CD4-positive, CD25-positive, alpha-beta regulatory T cell (primary cell): Measurements from ENCODE around the gene UST. TPM values are rescaled to one million over a fixed set of nuclear protein-coding genes. Genes with fewer than 3 reads are reported as not detected.
"Not testable (repeated sequence)": the region's sequence is repeated elsewhere in the genome, so short reads cannot be mapped to it uniquely, and the experiment has no call there.

Experiments used
- ATAC-seq, 2 donors: fragments of 150-1000 bp; cut with Tn5 transposase; one replicate each; pipeline ENCODE4 v1.10.0; 2021; ENCODE audit warnings: low read depth in 2 of 2, moderate number of reproducible peaks in 2 of 2, moderate library complexity in 1 of 2
- DNase-seq, 3 donors: peaks; one replicate each; pipeline versions ENCODE4 v3.0.0 to v3.0.0-alpha.2; 2012 to 2022; ENCODE audit warnings: mixed read lengths in 1 of 3
- H3K27ac ChIP-seq: one replicate; pipeline ENCODE4 v1.7.0; 2013; ENCODE audit warnings: mild to moderate bottlenecking, low read length; ENCODE audit not compliant: insufficient read depth, poor library complexity, severe bottlenecking
- H3K27me3 ChIP-seq: one replicate; pipeline ENCODE4 v1.7.0; 2013; ENCODE audit warnings: low read length; ENCODE audit not compliant: control insufficient read depth, insufficient read depth
- H3K36me3 ChIP-seq: one replicate; pipeline ENCODE4 v1.7.0; 2013; ENCODE audit warnings: mild to moderate bottlenecking, low read length, moderate library complexity; ENCODE audit not compliant: control insufficient read depth, insufficient read depth
- H3K4me1 ChIP-seq: 2 replicates; pipeline ENCODE4 v1.7.0; 2013; ENCODE audit warnings: mild to moderate bottlenecking, low read length; ENCODE audit not compliant: insufficient read depth, control insufficient read depth, poor library complexity, severe bottlenecking
- H3K4me3 ChIP-seq: one replicate; pipeline ENCODE4 v1.7.0; 2013; ENCODE audit warnings: low read depth, mild to moderate bottlenecking, low read length, moderate library complexity
- H3K9me3 ChIP-seq, 2 experiments: 1 replicate in 1 of 2; 2 replicates in 1 of 2; pipeline ENCODE4 v1.7.0; 2013; ENCODE audit warnings: low read length in 2 of 2, mild to moderate bottlenecking in 1 of 2, moderate library complexity in 1 of 2; ENCODE audit not compliant: control insufficient read depth in 2 of 2
- H3K27ac Mint-ChIP-seq, 3 donors: one replicate each; pipeline ENCODE4 v1.8.0; 2020 to 2022; ENCODE audit warnings: mild to moderate bottlenecking in 3 of 3, mixed read lengths in 3 of 3, moderate library complexity in 2 of 3
- H3K27me3 Mint-ChIP-seq: one replicate; pipeline ENCODE4 v1.8.0; 2022; ENCODE audit warnings: mild to moderate bottlenecking, mixed read lengths
- H3K36me3 Mint-ChIP-seq: one replicate; pipeline ENCODE4 v1.8.0; 2020; ENCODE audit warnings: mixed read lengths
- H3K4me1 Mint-ChIP-seq, 4 donors: one replicate each; pipeline ENCODE4 v1.8.0; 2020 to 2022; ENCODE audit warnings: mixed read lengths in 4 of 4, mild to moderate bottlenecking in 1 of 4
- H3K4me3 Mint-ChIP-seq, 4 donors: one replicate each; pipeline ENCODE4 v1.8.0; 2020 to 2022; ENCODE audit warnings: mild to moderate bottlenecking in 4 of 4, mixed read lengths in 4 of 4, moderate library complexity in 3 of 4
- H3K9me3 Mint-ChIP-seq, 7 donors: one replicate each; pipeline ENCODE4 v1.8.0; 2020 to 2022; ENCODE audit warnings: mixed read lengths in 7 of 7, mild to moderate bottlenecking in 3 of 7, moderate library complexity in 2 of 7
- polyA plus RNA-seq, 4 donors: library from polyadenylated mRNA; unstranded; fragments of 300-500 nt; fragmentation: Illumina TruSeq; gene quantifications; one replicate each; pipeline ENCODE4 v1.2.3, GENCODE V29; 2021
- total RNA-seq: library from RNA; stranded (reverse); gene quantifications from one replicate; pipeline ENCODE4 v1.2.3, GENCODE V29; 2022

The UST gene
- total and polyA plus RNA-seq, 5 donors from 2014 or later = 1.1 to 2.9 (median 2.5) TPM

DNA sequence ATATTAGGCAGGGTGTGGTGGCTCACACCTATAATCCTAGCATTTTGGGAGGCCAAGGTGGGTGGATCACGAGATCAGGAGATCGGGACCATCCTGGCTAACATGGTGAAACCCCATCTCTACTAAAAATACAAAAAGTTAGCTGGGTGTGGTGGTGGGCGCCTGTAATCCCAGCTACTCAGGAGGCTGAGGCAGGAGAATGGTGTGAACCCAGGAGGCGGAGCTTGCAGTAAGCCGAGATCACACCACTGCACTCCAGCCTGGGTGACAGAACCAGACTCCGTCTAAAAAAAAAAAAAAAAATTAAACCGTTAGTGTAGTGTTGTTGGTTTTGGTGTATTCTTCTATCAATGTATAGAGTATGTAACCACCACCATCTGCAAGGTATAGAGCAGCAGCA, 133.9 kb downstream of the UST start:
- H3K36me3 ChIP-seq, H3K4me3 Mint-ChIP-seq, H3K27ac Mint-ChIP-seq, H3K4me1 ChIP-seq, H3K4me3 ChIP-seq, ATAC-seq, H3K27me3 Mint-ChIP-seq, H3K9me3 Mint-ChIP-seq, DNase-seq, H3K4me1 Mint-ChIP-seq, H3K27me3 ChIP-seq, H3K27ac ChIP-seq, H3K36me3 Mint-ChIP-seq, H3K9me3 ChIP-seq: not testable (repeated sequence)

DNA sequence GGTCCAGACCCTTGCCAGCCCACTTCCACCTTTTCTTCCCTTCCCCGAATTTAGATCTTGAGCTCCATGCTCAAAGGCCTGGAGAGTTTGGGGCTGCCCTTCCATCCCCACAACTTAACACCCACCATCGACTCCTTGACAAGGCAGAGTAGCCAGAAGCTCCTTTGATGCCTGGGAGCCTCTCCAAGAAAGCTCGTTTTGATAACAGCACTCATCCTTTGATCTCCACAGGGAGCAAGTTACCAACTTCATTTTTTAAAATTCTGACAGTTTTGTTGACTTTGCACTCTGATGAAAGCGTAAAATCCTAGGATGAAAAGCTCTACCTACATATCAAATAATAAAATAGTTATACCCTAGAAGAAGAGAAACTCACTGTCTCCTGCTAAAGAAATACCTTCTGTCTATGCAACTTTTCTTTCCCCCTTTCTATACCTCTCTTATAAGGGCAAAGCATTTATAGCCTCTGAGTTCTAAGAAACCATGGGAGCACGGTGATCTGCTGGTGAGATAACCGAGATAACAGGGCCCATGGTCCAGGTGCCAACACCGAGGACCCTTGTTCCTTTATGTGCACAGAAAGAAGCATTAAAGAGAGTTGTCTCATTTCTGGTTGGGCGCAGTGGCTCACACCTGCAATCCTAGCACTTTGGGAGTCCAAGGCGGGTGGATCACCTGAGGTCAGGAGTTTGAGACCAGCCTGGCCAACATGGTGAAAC, 134.9 kb downstream of the UST start:
- Mint-ChIP-seq H3K9me3 (no peaks in the 10 kb centered on the region), H3K4me1 (no peaks in the 10 kb centered on the region), H3K27ac (no peak overlapping the region), H3K27me3 (no peaks in the 10 kb centered on the region), H3K36me3 (no peaks in the 10 kb centered on the region), H3K4me3 (no peak overlapping the region)
- Histone ChIP-seq H3K4me1 (no peaks in the 10 kb centered on the region), H3K27ac (no peak overlapping the region), H3K36me3 (no peaks in the 10 kb centered on the region), H3K9me3 (no peaks in the 10 kb centered on the region), H3K4me3 (no peak overlapping the region), H3K27me3 (no peaks in the 10 kb centered on the region)
- ATAC-seq = no peak
- no peak for DNase-seq

DNA sequence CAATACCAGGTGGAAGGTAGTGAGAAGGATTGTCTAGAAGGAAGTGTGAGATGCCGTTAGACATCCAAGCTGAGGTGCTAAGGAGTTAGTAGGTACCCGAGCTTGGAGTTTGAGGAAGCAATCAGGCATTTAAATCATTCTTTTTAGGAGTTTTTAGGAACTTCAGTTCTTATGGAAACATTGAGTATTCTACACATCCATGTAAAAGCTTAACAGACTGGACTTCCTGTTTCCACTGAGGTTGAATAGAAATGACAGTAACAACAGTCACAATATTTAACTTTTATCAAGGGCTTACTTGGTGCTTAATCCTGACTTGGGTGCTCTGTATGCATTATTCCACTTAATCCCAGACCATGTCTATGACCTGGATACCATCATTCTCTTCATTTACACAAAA, 136.4 kb downstream of the UST start:
- Histone ChIP-seq H3K27me3 (no peaks in the 10 kb centered on the region), H3K4me3 (no peak overlapping the region), H3K27ac (no peak overlapping the region), H3K36me3 (no peaks in the 10 kb centered on the region), H3K9me3 (no peaks in the 10 kb centered on the region), H3K4me1 (no peaks in the 10 kb centered on the region)
- Mint-ChIP-seq H3K9me3 (no peaks in the 10 kb centered on the region), H3K36me3 (no peaks in the 10 kb centered on the region), H3K27me3 (no peaks in the 10 kb centered on the region), H3K4me3 (no peak overlapping the region), H3K4me1 (no peaks in the 10 kb centered on the region), H3K27ac (no peak overlapping the region)
- DNase-seq (no peak), ATAC-seq (no peak)

DNA sequence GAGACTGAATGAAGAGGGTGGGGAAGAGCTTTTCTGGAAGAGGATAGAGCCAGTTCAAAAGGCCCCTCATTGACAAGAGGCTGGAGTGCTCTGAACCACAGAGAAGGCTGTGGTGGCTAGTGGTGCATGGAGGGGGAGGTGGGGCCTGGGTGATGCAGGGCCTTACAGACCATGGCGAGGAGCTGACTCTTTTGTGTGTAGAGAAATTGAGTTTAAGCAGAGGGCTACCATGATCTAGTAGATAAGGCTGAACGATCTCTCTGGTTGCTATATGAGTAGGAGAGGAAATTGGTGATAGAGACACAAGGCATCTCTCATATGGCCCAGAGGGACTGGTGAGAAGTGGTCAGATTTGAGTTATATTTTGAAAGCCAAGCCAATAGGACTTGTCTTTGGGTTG, 137.6 kb downstream of the UST start:
- DNase-seq = no peak
- Mint-ChIP-seq H3K9me3 (no peaks in the 10 kb centered on the region), H3K4me3 (no peak overlapping the region), H3K27me3 (peaks cover 4% of the 10 kb centered on the region), H3K27ac (no peak overlapping the region), H3K36me3 (no peaks in the 10 kb centered on the region), H3K4me1 (no peaks in the 10 kb centered on the region)
- Histone ChIP-seq H3K36me3 (no peaks in the 10 kb centered on the region), H3K9me3 (no peaks in the 10 kb centered on the region), H3K4me1 (no peaks in the 10 kb centered on the region), H3K27me3 (no peaks in the 10 kb centered on the region), H3K4me3 (no peak overlapping the region), H3K27ac (no peak overlapping the region)
- ATAC-seq = no peak

DNA sequence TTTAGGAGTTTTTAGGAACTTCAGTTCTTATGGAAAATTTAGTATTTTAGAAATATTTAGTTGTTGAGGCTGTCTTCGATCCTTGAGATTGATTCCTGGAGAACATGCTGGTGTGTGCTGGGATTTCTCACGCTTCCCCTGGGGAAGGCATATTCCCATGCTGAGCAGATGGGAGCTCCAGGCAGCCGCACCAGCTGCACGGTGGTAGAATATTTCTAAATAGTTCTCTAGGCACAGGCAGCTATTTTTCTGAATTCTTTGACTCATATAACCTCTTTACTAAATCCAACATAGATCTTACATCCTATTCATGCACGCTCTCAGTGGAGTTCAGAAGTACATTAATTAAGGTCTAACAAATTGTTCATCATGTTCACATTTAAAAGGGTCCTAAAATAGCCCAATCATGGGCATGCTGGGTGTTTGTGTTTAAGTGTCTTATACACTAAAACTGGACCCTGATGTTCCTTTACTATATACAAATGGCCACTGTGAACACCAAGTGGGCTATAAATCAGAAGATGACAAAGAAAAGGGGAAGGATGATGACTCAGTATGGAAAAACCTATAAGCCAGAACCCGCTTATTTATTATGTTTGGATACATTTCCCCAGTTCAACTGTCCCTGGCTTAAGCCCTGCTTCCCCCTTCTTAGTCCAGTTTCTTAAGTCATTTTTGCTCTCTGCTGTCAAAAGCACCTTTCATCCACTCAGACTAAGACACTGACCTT, 138.5 kb downstream of the UST start:
- H3K27me3 ChIP-seq = no peaks in the 10 kb centered on the region
- no peak for ATAC-seq
- Mint-ChIP-seq H3K27me3 (peaks cover 4% of the 10 kb centered on the region), H3K4me1 (no peaks in the 10 kb centered on the region), H3K4me3 (no peak overlapping the region), H3K27ac (no peak overlapping the region), H3K9me3 (no peaks in the 10 kb centered on the region), H3K36me3 (no peaks in the 10 kb centered on the region)
- no peaks in the 10 kb centered on the region for H3K4me1 ChIP-seq
- H3K36me3 ChIP-seq = no peaks in the 10 kb centered on the region
- DNase-seq = no peak
- no peaks in the 10 kb centered on the region for H3K9me3 ChIP-seq
- no peak overlapping the region for H3K4me3 ChIP-seq
- no peak overlapping the region for H3K27ac ChIP-seq

DNA sequence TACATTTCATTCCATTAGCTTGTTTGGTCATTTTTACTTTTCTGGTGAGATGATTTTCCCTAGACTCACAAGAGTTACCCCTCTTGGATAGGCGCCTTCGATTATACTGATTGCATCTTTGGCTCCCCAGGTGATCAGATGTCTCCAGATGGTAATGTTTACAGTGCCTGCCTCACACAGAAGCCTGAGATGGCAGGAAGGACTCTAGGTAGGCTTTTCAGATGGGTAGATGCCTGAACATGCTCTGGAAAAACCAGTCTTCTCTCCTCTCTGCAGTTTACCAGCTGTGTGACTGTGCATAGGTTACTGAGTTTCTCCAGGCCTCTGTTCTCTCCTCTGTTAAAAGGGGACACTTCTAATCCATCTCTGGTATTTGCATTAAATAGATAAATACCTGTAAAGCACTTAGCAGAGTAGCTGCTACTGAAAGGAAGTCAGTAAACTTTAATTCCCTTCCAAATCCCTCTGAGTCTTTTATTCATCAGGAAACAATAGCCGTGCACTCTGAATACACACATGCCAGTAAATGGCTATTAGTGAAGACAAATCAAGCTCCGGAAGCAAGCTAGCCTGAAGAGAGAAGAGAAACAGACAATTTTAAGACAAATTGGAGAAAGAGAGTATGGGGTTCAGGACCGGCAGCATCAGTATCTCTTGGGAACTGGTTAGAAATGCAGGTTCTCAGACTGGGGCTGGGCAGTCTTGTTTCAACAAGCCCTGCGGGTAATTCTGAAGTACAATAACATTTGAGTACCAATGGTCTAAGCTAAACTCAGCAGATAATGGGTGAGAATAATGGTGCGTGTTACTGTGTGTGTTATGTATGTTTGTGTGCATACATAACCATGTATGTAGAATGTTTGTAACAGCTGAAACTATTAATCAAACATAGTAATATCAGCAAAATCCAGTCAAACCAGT, 139.4 kb downstream of the UST start:
- H3K27ac Mint-ChIP-seq = no peak overlapping the region
- no peak for ATAC-seq
- no peaks in the 10 kb centered on the region for H3K4me1 Mint-ChIP-seq
- no peak overlapping the region for H3K27ac ChIP-seq
- no peaks in the 10 kb centered on the region for H3K36me3 Mint-ChIP-seq
- H3K27me3 Mint-ChIP-seq = peaks cover 4% of the 10 kb centered on the region
- no peak overlapping the region for H3K4me3 ChIP-seq
- no peaks in the 10 kb centered on the region for H3K36me3 ChIP-seq
- no peaks in the 10 kb centered on the region for H3K27me3 ChIP-seq
- no peaks in the 10 kb centered on the region for H3K4me1 ChIP-seq
- H3K4me3 Mint-ChIP-seq = no peak overlapping the region
- DNase-seq = no peak
- no peaks in the 10 kb centered on the region for H3K9me3 Mint-ChIP-seq
- no peaks in the 10 kb centered on the region for H3K9me3 ChIP-seq

DNA sequence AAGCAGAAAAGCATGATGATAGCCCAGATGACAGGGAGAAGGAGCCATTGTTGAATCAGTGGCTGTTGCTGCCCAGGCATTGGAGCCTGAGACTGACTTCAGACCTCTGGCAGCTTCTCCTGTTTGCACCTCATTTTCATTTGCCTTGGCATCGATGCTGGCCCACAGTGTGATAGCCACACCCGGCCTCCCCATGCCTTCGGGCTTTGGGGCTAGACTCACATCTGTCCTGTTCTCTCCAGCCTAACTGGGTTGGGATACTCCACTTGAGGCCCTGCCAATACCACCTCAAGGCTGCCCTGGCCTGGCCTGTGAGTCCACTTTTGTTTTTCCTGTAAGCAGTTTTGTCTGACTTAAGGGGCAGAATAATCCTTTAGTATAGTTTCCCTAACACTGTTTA, 140.4 kb downstream of the UST start:
- no peaks in the 10 kb centered on the region for H3K36me3 Mint-ChIP-seq
- Histone ChIP-seq H3K36me3 (no peaks in the 10 kb centered on the region), H3K9me3 (no peaks in the 10 kb centered on the region), H3K4me3 (no peak overlapping the region), H3K27me3 (no peaks in the 10 kb centered on the region), H3K27ac (no peak overlapping the region), H3K4me1 (no peaks in the 10 kb centered on the region)
- no peaks in the 10 kb centered on the region for H3K4me1 Mint-ChIP-seq
- ATAC-seq (no peak), DNase-seq (no peak)
- H3K27me3 Mint-ChIP-seq = peaks cover 4% of the 10 kb centered on the region
- no peak overlapping the region for H3K4me3 Mint-ChIP-seq
- no peaks in the 10 kb centered on the region for H3K9me3 Mint-ChIP-seq
- H3K27ac Mint-ChIP-seq = no peak overlapping the region
